Calu3 (cell line): ENCODE data around the gene ESR1. TPM values are rescaled to one million over a fixed set of nuclear protein-coding genes. Genes with fewer than 3 reads are reported as not detected.

Source experiments
- BruUV-seq: library from RNA; stranded (reverse); fragments of 400-500 nt; replicated peaks from 2 replicates; lab custom pipeline; 2021; lab: Mats Ljungman, UMichigan
- CTCF ChIA-PET: fragments of 300-600 bp; sonication (Branson Sonifier 250); formaldehyde crosslinking; loops from one replicate; lab custom pipeline; 2022; ENCODE audit warnings: antibody characterized with exemption; lab: Charles Lee
- DNase-seq: peaks from one replicate; pipeline ENCODE4 v3.0.0; 2022
- H3K27ac Mint-ChIP-seq: one replicate; pipeline ENCODE4 v1.8.0; 2022; ENCODE audit warnings: mixed read lengths; ENCODE audit not compliant: unreplicated experiment
- H3K27me3 Mint-ChIP-seq: one replicate; pipeline ENCODE4 v1.8.0; 2022; ENCODE audit warnings: mixed read lengths; ENCODE audit not compliant: unreplicated experiment
- H3K36me3 Mint-ChIP-seq: one replicate; pipeline ENCODE4 v1.8.0; 2022; ENCODE audit warnings: mild to moderate bottlenecking, moderate library complexity, mixed read lengths; ENCODE audit not compliant: insufficient read depth, unreplicated experiment
- H3K4me1 Mint-ChIP-seq: one replicate; pipeline ENCODE4 v1.8.0; 2022; ENCODE audit warnings: mild to moderate bottlenecking, low read depth, mixed read lengths; ENCODE audit not compliant: unreplicated experiment
- H3K4me3 Mint-ChIP-seq: one replicate; pipeline ENCODE4 v1.8.0; 2022; ENCODE audit warnings: mild to moderate bottlenecking, low read depth, moderate library complexity, mixed read lengths; ENCODE audit not compliant: unreplicated experiment
- H3K9me3 Mint-ChIP-seq: one replicate; pipeline ENCODE4 v1.8.0; 2022; ENCODE audit warnings: low read depth, mixed read lengths; ENCODE audit not compliant: unreplicated experiment
- CTCF ChIP-seq: fragments of 200-600 bp; IDR thresholded peaks from one replicate; pipeline ENCODE4 v1.8.0; 2022; ENCODE audit warnings: antibody characterized with exemption; ENCODE audit not compliant: unreplicated experiment
- intact Hi-C: fragments of 100-400 bp; cut with micrococcal nuclease; formaldehyde crosslinking; loops from one replicate; pipeline ENCODE4 v1.10.0; 2022; ENCODE audit not compliant: unreplicated experiment
- total RNA-seq: library from RNA; stranded (reverse); gene quantifications from 2 replicates; pipeline ENCODE4 v1.2.3, GENCODE V29; 2022

Gene ESR1
- total RNA-seq, 1 experiment from 2014 or later: 0.50 TPM

DNA sequence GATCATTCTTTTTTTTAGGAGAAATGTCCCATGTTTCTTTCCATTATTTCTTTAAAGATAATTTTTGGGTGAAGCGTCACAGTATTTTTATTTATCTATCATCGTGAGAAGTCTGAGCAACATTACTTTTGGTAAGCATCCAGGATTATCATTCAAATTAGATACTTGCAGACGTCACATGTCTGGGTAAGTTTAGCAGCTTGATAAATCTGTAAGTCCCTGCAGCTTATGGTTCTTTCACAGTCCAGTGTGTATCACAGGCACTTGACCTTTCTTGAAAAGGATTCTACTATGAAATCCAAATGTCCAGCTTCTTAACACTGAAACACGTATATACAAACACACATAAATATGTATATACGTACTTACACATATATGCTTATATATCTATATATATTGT lies 359.4 kb downstream of the ESR1 start:
- no peaks in the 10 kb centered on the region for H3K36me3 Mint-ChIP-seq
- no peaks in the 10 kb centered on the region for H3K4me1 Mint-ChIP-seq
- H3K4me3 Mint-ChIP-seq: no peak overlapping the region
- H3K27me3 Mint-ChIP-seq: no peaks in the 10 kb centered on the region
- intact Hi-C loops: no loop called here
- H3K27ac Mint-ChIP-seq: no peak overlapping the region
- no peaks in the 10 kb centered on the region for H3K9me3 Mint-ChIP-seq
- no TSS peak for BruUV-seq
- no peak for TF ChIP-seq CTCF
- CTCF ChIA-PET: no interaction called here
- no peak for DNase-seq

DNA sequence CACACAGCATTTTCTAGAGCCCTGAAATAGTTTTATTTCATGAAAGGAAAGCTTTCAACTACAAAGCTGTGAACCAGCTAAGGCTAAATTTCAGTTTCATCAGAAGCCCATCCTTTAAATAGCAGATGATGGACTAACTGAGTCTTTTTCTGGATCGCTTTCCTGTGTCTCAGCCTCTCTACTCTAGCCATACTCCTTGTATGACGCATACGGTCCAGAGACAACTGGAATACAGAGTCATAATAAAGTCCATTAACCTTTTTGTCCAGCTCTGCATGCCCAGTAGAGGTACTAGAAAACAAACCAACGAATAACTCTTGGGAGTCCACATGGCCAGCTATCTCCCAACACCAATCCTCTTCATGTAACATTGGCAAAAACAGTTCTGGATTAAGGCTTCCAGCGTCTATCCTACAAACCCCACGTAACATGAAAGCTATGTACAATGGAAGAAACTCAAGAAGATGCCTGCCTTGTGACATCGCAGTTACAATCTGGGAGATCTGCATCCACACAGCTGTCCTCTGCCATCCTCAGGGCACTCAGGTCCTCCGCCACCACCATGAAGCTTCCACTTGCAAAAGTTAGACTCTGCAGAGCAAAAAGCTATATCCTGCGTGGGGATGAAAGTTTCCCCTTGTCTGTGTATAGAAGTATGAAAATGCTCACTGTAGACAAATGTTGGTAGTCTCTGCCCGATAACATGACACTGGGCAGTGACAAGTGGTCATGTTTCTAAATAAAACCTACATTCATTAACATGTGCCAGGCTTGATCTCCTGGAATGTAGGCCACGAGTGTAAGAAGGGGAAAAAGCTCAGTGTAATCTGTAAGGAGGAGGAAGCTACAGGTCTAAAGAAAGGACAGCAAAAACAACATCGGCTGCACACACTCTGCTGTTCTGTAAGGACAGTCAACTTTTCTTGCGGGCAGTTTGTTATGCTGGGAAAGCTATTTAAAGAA lies 360.4 kb downstream of the ESR1 start:
- H3K9me3 Mint-ChIP-seq: no peaks in the 10 kb centered on the region
- DNase-seq: no peak
- no peak overlapping the region for H3K4me3 Mint-ChIP-seq
- BruUV-seq: no TSS peak
- H3K27me3 Mint-ChIP-seq: no peaks in the 10 kb centered on the region
- TF ChIP-seq CTCF: no peak
- H3K36me3 Mint-ChIP-seq: no peaks in the 10 kb centered on the region
- intact Hi-C loops: no loop called here
- CTCF ChIA-PET: no interaction called here
- no peaks in the 10 kb centered on the region for H3K4me1 Mint-ChIP-seq
- H3K27ac Mint-ChIP-seq: no peak overlapping the region

GRCh38 chr6:152170313-152170701 lies 362.8 kb downstream of the ESR1 start:
- intact Hi-C loops: no loop called here
- Mint-ChIP-seq H3K27me3 (no peaks in the 10 kb centered on the region), H3K4me1 (no peaks in the 10 kb centered on the region), H3K4me3 (no peak overlapping the region), H3K36me3 (no peaks in the 10 kb centered on the region), H3K9me3 (no peaks in the 10 kb centered on the region), H3K27ac (no peak overlapping the region)
- no TSS peak for BruUV-seq
- no peak for TF ChIP-seq CTCF
- DNase-seq: no peak
- CTCF ChIA-PET: no interaction called here

DNA sequence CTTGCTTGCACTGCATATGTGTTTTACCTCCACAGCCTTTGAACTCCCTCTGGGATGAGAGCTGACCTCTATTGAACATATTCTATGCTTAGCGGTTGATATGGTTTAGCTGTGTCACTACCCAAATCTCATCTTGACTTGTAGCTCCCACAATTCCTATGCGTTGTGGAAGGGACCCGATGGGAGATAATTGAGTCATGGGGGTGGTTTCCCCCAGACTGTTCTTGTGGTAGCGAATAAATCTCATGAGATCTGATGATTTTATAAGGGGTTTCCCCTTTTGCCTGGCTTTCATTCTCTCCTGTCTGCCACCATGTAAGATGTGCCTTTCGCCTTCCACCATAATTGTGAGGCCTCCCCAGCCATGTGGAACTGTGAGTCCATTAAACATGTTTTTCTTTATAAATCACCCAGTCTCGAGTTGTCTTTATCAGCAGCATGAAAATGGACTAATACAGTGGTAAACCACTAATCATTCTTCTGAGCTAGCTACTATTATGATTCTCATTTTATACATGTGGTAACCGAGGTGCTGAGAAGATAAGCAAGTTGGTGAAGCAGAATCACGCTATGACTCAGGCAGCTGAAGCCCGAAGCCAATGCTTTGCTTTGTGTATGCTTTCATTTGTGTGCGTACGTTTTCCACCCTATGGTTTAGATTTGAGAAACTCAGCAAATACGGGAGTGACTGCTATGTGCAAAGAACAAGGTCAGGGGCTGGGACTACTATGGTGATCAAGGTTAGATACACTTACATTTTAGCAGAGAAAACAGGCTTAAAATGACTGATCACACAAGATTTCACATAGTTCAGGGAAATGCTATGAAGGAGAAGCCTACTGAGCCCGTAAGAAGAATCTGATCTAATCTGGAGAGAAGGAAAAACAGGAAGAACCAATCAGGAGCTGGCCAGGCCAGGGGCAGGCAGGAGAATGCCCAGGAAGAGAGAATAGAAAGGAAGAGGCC lies 363.5 kb downstream of the ESR1 start:
- no peak for TF ChIP-seq CTCF
- intact Hi-C loops: no loop called here
- no peaks in the 10 kb centered on the region for H3K4me1 Mint-ChIP-seq
- no peak for DNase-seq
- H3K4me3 Mint-ChIP-seq: no peak overlapping the region
- H3K9me3 Mint-ChIP-seq: no peaks in the 10 kb centered on the region
- BruUV-seq: no TSS peak
- CTCF ChIA-PET: no interaction called here
- H3K36me3 Mint-ChIP-seq: no peaks in the 10 kb centered on the region
- H3K27ac Mint-ChIP-seq: no peak overlapping the region
- H3K27me3 Mint-ChIP-seq: no peaks in the 10 kb centered on the region
